Astrocyte (in vitro differentiated cells and primary cell): ENCODE results near the gene CASK. TPM values are rescaled to one million over a fixed set of nuclear protein-coding genes. Genes with fewer than 3 reads are reported as not detected.

Source experiments
- DNase-seq: peaks from one replicate; pipeline ENCODE4 v3.0.0-alpha.2; 2010; ENCODE audit warnings: low read depth
- FAIRE-seq: peaks from 2 replicates; lab custom pipeline; 2011; peaks lifted over from hg19 to GRCh38; lab: Jason Lieb, UNC
- H2AFZ ChIP-seq: 2 replicates; pipeline ENCODE4 v1.6.0; 2012; ENCODE audit warnings: low read depth, low read length, inconsistent platforms
- H3K27ac ChIP-seq: 2 replicates; pipeline ENCODE4 v1.5.1; 2011; ENCODE audit warnings: low read depth, low read length, inconsistent platforms
- H3K27me3 ChIP-seq: 2 replicates; pipeline ENCODE4 v1.6.0; 2011; ENCODE audit warnings: low read length, inconsistent platforms; ENCODE audit not compliant: insufficient read depth
- H3K36me3 ChIP-seq: 2 replicates; pipeline ENCODE4 v1.5.1; 2011; ENCODE audit warnings: low read length, inconsistent platforms; ENCODE audit not compliant: insufficient read depth
- H3K4me1 ChIP-seq: 2 replicates; pipeline ENCODE4 v1.5.1; 2011; ENCODE audit warnings: low read length, inconsistent platforms; ENCODE audit not compliant: insufficient read depth
- H3K4me2 ChIP-seq: 2 replicates; pipeline ENCODE4 v1.6.0; 2012; ENCODE audit warnings: low read length, inconsistent platforms
- H3K4me3 ChIP-seq: 2 replicates; pipeline ENCODE4 v1.5.1; 2011; ENCODE audit warnings: low read depth, mild to moderate bottlenecking, low read length, inconsistent platforms; ENCODE audit not compliant: insufficient read depth
- H3K79me2 ChIP-seq: 2 replicates; pipeline ENCODE4 v1.6.0; 2012; ENCODE audit warnings: mild to moderate bottlenecking, low read length, inconsistent platforms; ENCODE audit not compliant: insufficient read depth
- H3K9ac ChIP-seq: 2 replicates; pipeline ENCODE4 v1.6.0; 2012; ENCODE audit warnings: mild to moderate bottlenecking, low read length, inconsistent platforms
- H3K9me3 ChIP-seq: 2 replicates; pipeline ENCODE4 v1.5.1; 2012; ENCODE audit warnings: low read depth, mild to moderate bottlenecking, low read length, inconsistent platforms; ENCODE audit not compliant: insufficient read depth
- H4K20me1 ChIP-seq: 2 replicates; pipeline ENCODE4 v1.6.0; 2012; ENCODE audit warnings: low read length, inconsistent platforms; ENCODE audit not compliant: insufficient read depth
- H3K27ac Mint-ChIP-seq: one replicate; pipeline ENCODE4 v1.8.0; 2021; ENCODE audit warnings: mild to moderate bottlenecking, mixed read lengths; ENCODE audit not compliant: unreplicated experiment
- H3K27me3 Mint-ChIP-seq: one replicate; pipeline ENCODE4 v1.8.0; 2021; ENCODE audit warnings: low read depth, mixed read lengths; ENCODE audit not compliant: unreplicated experiment
- H3K36me3 Mint-ChIP-seq: one replicate; pipeline ENCODE4 v1.8.0; 2021; ENCODE audit warnings: low read depth, mixed read lengths; ENCODE audit not compliant: unreplicated experiment
- H3K4me1 Mint-ChIP-seq: one replicate; pipeline ENCODE4 v1.8.0; 2021; ENCODE audit warnings: low read depth, mixed read lengths; ENCODE audit not compliant: unreplicated experiment
- H3K4me3 Mint-ChIP-seq: one replicate; pipeline ENCODE4 v1.8.0; 2021; ENCODE audit warnings: mild to moderate bottlenecking, moderate library complexity, mixed read lengths; ENCODE audit not compliant: unreplicated experiment
- H3K9me3 Mint-ChIP-seq: one replicate; pipeline ENCODE4 v1.8.0; 2021; ENCODE audit warnings: mild to moderate bottlenecking, mixed read lengths; ENCODE audit not compliant: unreplicated experiment
- CTCF ChIP-seq: IDR thresholded peaks from 2 replicates; pipeline ENCODE4 v1.5.1; 2011; ENCODE audit warnings: low read depth, mild to moderate bottlenecking, inconsistent platforms, low read length, moderate library complexity; ENCODE audit not compliant: insufficient read depth
- EZH2 ChIP-seq: IDR thresholded peaks from 2 replicates; pipeline ENCODE4 v1.6.1; 2012; ENCODE audit warnings: mild to moderate bottlenecking, low read length, inconsistent platforms; ENCODE audit not compliant: insufficient read depth
- total RNA-seq: library from RNA; stranded (reverse); gene quantifications from 2 replicates; pipeline ENCODE4 v1.2.1, GENCODE V29; 2021

The CASK gene
- total RNA-seq, 1 donor from 2014 or later = 99.3 TPM

GRCh38 chrX:41734530-41734929, 188.8 kb downstream of the CASK start:
- Histone ChIP-seq H3K9me3 (no peaks in the 10 kb centered on the region), H3K4me2 (no peak overlapping the region), H4K20me1 (no peaks in the 10 kb centered on the region), H3K9ac (no peak overlapping the region), H3K4me3 (no peak overlapping the region), H3K36me3 (no peaks in the 10 kb centered on the region), H3K27ac (no peak overlapping the region), H3K27me3 (no peaks in the 10 kb centered on the region), H3K4me1 (no peaks in the 10 kb centered on the region), H3K79me2 (no peaks in the 10 kb centered on the region), H2AFZ (no peak overlapping the region)
- Mint-ChIP-seq H3K27me3 (no peaks in the 10 kb centered on the region), H3K4me1 (peaks cover 8% of the 10 kb centered on the region), H3K36me3 (no peaks in the 10 kb centered on the region), H3K4me3 (no peak overlapping the region), H3K27ac (no peak overlapping the region), H3K9me3 (no peaks in the 10 kb centered on the region)
- no peak for TF ChIP-seq EZH2
- TF ChIP-seq CTCF = peak; percentile 22
- FAIRE-seq = peak; percentile 13
- DNase-seq = no peak

GRCh38 chrX:41733939-41734338, 189.4 kb downstream of the CASK start:
- no peak for TF ChIP-seq CTCF
- no peak for TF ChIP-seq EZH2
- Histone ChIP-seq H4K20me1 (no peaks in the 10 kb centered on the region), H2AFZ (no peak overlapping the region), H3K4me1 (no peaks in the 10 kb centered on the region), H3K9ac (no peak overlapping the region), H3K4me2 (no peak overlapping the region), H3K4me3 (no peak overlapping the region), H3K27ac (no peak overlapping the region), H3K79me2 (no peaks in the 10 kb centered on the region), H3K27me3 (no peaks in the 10 kb centered on the region), H3K36me3 (no peaks in the 10 kb centered on the region), H3K9me3 (no peaks in the 10 kb centered on the region)
- DNase-seq (no peak), FAIRE-seq (peak; percentile 49)
- H3K4me1 Mint-ChIP-seq = peaks cover 8% of the 10 kb centered on the region
- H3K9me3 Mint-ChIP-seq = no peaks in the 10 kb centered on the region
- H3K27ac Mint-ChIP-seq = no peak overlapping the region
- H3K36me3 Mint-ChIP-seq = no peaks in the 10 kb centered on the region
- H3K4me3 Mint-ChIP-seq = no peak overlapping the region
- no peaks in the 10 kb centered on the region for H3K27me3 Mint-ChIP-seq

GRCh38 chrX:41732260-41732659, 191.1 kb downstream of the CASK start:
- no peak overlapping the region for H3K4me2 ChIP-seq
- no peak for TF ChIP-seq EZH2
- no peak for TF ChIP-seq CTCF
- H3K79me2 ChIP-seq = no peaks in the 10 kb centered on the region
- H3K4me1 ChIP-seq = no peaks in the 10 kb centered on the region
- Mint-ChIP-seq H3K27ac (no peak overlapping the region), H3K9me3 (no peaks in the 10 kb centered on the region), H3K27me3 (no peaks in the 10 kb centered on the region), H3K4me3 (no peak overlapping the region), H3K4me1 (peaks cover 8% of the 10 kb centered on the region), H3K36me3 (no peaks in the 10 kb centered on the region)
- no peaks in the 10 kb centered on the region for H4K20me1 ChIP-seq
- H3K27me3 ChIP-seq = no peaks in the 10 kb centered on the region
- FAIRE-seq (peak; percentile 45), DNase-seq (no peak)
- H3K9me3 ChIP-seq = no peaks in the 10 kb centered on the region
- H2AFZ ChIP-seq = no peak overlapping the region
- H3K4me3 ChIP-seq = no peak overlapping the region
- H3K27ac ChIP-seq = no peak overlapping the region
- H3K9ac ChIP-seq = no peak overlapping the region
- H3K36me3 ChIP-seq = no peaks in the 10 kb centered on the region
